ENCODE results near the gene AP2M1. TPM values are rescaled to one million over a fixed set of nuclear protein-coding genes. Genes with fewer than 3 reads are reported as not detected.

Gene AP2M1
- total and polyA plus RNA-seq, 4 experiments from 2014 or later = 206 to 312 (median 231) TPM

DNA sequence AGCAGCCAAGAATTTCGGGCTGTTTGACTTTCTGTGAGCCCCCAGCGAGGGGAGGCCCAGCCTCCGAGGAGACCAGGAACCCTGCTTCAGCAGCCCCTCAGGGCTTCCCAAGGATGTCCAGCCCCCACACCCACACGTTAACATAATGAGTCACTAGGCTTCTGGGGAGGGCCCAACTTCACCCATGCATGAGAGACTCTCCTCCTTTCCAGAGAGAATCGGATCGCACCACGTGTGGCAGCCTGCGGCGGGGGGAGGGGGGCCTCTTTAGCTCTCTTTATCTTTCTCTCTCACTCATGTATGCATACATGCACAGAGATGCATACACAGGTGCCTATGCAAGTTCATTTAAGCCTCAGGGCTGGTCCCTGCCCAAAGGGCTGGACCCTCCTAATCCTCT lies 3.1 kb upstream of the AP2M1 start:
- no peak overlapping the region for H3K4me3 Mint-ChIP-seq
- H3K9me3 Mint-ChIP-seq = no peaks in the 10 kb centered on the region
- H3K27ac Mint-ChIP-seq = peak overlapping the region in 1 of 7 donors; percentile 42
- H3K36me3 ChIP-seq (ENCODE audit: insufficient read depth, low read length) = peaks cover 9% of the 10 kb centered on the region
- H3K4me1 ChIP-seq (ENCODE audit: insufficient read depth, low read length) = peaks cover 18% of the 10 kb centered on the region
- no peak overlapping the region for H3K27ac ChIP-seq (ENCODE audit: low read depth, low read length)
- H3K9me3 ChIP-seq (ENCODE audit: control insufficient read depth in 1 of 2, low read length in 2 of 2) = no peaks in the 10 kb centered on the region
- peaks cover 0 to 34% of the 10 kb centered on the region in 2 donors for H3K36me3 Mint-ChIP-seq
- CTCF ChIA-PET (ENCODE audit: partially characterized antibody) = interaction anchor here (0.7 kb wide), 1 partner anchor 15 kb away, joined by 3 read pairs; no protein-coding TSS in a partner anchor
- POLR2A ChIA-PET (ENCODE audit: partially characterized antibody) = interaction anchor here (1.5 kb wide), 1 partner anchor 15 kb away, joined by 5 read pairs; no protein-coding TSS in a partner anchor
- no peaks in the 10 kb centered on the region for H3K27me3 Mint-ChIP-seq
- peaks cover 11 to 25% (median 18%) of the 10 kb centered on the region in 4 donors for H3K4me1 Mint-ChIP-seq
- intact Hi-C loops (cut with micrococcal nuclease) = no loop called here
- no peak overlapping the region for H3K4me3 ChIP-seq (ENCODE audit: low read length in 2 of 2)
- H3K27me3 ChIP-seq (ENCODE audit: insufficient read depth, low read length) = no peaks in the 10 kb centered on the region
- no peak for DNase-seq

DNA sequence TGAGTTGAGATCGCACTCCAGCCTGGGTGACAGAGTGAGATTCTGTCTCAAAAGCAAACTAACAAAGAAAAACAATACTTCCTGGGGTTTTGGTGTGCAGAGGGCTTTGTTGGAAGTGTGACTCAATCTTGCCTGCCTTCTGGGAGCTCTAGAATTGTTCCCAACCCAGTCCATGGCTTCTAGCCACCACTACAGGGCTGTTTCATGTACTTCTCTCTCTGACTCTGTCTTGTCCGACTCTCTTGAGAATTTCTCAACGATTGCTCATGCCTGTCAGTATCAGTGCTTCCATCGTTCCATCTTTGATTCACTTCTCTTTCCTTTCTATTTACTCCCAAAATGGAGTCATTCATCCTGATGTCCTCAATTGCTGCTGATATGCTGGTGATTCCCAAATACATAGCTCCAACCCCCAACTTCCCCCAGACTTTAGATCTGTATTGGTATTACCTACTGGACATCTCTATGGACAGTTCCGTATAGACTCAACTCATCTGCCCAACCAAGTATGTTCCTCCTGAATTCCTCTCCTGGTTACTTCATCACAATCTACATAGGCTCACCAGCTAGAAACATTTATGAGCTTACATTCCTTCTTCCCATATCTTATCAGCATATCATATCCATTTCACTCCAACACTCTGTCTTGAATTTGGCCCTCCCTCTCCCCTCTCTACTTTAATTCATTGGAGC lies 1.8 kb upstream of the AP2M1 start:
- Mint-ChIP-seq H3K36me3 (peaks cover 0 to 25% of the 10 kb centered on the region in 2 donors), H3K4me1 (peaks cover 14 to 35% (median 23%) of the 10 kb centered on the region in 4 donors), H3K27me3 (no peaks in the 10 kb centered on the region), H3K9me3 (no peaks in the 10 kb centered on the region), H3K27ac (peak overlapping the region in 6 of 7 donors; percentile 16 to 58 (median 46)), H3K4me3 (peak overlapping the region in 1 of 8 donors; percentile 4)
- H3K4me3 ChIP-seq (ENCODE audit: low read length in 2 of 2) = no peak overlapping the region
- no peaks in the 10 kb centered on the region for H3K27me3 ChIP-seq (ENCODE audit: insufficient read depth, low read length)
- no peaks in the 10 kb centered on the region for H3K9me3 ChIP-seq (ENCODE audit: control insufficient read depth in 1 of 2, low read length in 2 of 2)
- no peak overlapping the region for H3K27ac ChIP-seq (ENCODE audit: low read depth, low read length)
- ChIA-PET POLR2A (ENCODE audit: partially characterized antibody) (interaction anchor here (1.1 to 3.5 kb wide), 3 partner anchors 13 to 38 kb away, joined by 3 to 26 read pairs (median 20); partner anchors contain the start of genes ABCF3 and EIF2B5), CTCF (ENCODE audit: partially characterized antibody) (interaction anchor here (0.9 to 1.8 kb wide), 4 partner anchors 12 to 77 kb away, joined by 3 to 8 read pairs (median 3); partner anchors contain the start of genes EEF1AKMT4 and EIF2B5)
- intact Hi-C loops (cut with micrococcal nuclease) = no loop called here
- peaks cover 30% of the 10 kb centered on the region for H3K4me1 ChIP-seq (ENCODE audit: insufficient read depth, low read length)
- peaks cover 12% of the 10 kb centered on the region for H3K36me3 ChIP-seq (ENCODE audit: insufficient read depth, low read length)
- DNase-seq = no peak

- no peaks in the 10 kb centered on the region for H3K27me3 ChIP-seq (ENCODE audit: insufficient read depth, low read length)
- intact Hi-C loops (cut with micrococcal nuclease) = no loop called here
- no peaks in the 10 kb centered on the region for H3K9me3 ChIP-seq (ENCODE audit: control insufficient read depth in 1 of 2, low read length in 2 of 2)
- H3K36me3 ChIP-seq (ENCODE audit: insufficient read depth, low read length) = peaks cover 17% of the 10 kb centered on the region
- no peak overlapping the region for H3K4me3 ChIP-seq (ENCODE audit: low read length in 2 of 2)
- Mint-ChIP-seq H3K27ac (peak overlapping the region in 3 of 7 donors; percentile 28 to 88 (median 57)), H3K36me3 (peaks cover 4 to 28% of the 10 kb centered on the region in 2 donors), H3K4me3 (no peak overlapping the region), H3K9me3 (no peaks in the 10 kb centered on the region), H3K4me1 (peaks cover 17 to 41% (median 28%) of the 10 kb centered on the region in 4 donors), H3K27me3 (no peaks in the 10 kb centered on the region)
- no peak overlapping the region for H3K27ac ChIP-seq (ENCODE audit: low read depth, low read length)
- DNase-seq = no peak
- peaks cover 35% of the 10 kb centered on the region for H3K4me1 ChIP-seq (ENCODE audit: insufficient read depth, low read length)
- ChIA-PET CTCF (ENCODE audit: partially characterized antibody) (interaction anchor here (0.9 to 1.8 kb wide), 4 partner anchors 13 to 76 kb away, joined by 3 to 8 read pairs (median 3); partner anchors contain the start of genes EEF1AKMT4 and EIF2B5), POLR2A (ENCODE audit: partially characterized antibody) (interaction anchor here (0.9 to 3.5 kb wide), 5 partner anchors 13 to 188 kb away, joined by 3 to 26 read pairs (median 4); partner anchors contain the start of genes ABCF3, CLCN2, DVL3 and EIF2B5)
Measured at GRCh38 chr3:184173374-184173722, 1.3 kb upstream of the AP2M1 start.

DNA sequence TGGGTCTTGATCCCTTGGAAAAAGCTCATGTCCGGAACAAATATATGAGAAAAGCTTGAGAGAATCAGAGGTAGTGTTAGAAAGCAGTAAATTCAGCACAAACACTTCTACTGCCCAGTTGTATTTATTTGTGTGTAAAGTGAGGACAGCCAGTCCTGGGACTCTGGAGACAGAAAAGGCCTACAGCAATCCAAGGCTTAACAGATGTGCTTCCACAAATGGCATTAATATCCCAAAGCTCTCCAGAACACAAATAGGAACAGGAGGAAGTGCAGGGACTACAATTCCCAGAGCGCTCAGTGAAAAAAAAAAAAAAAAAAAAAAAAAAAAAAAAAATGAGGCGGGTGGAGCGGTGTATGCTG lies 390 bp upstream of the AP2M1 start:
- Mint-ChIP-seq H3K4me1 (peaks cover 17 to 43% (median 30%) of the 10 kb centered on the region in 4 donors), H3K27ac (peak overlapping the region; percentile 84 to 92 (median 88)), H3K9me3 (no peaks in the 10 kb centered on the region), H3K36me3 (peaks cover 12 to 33% of the 10 kb centered on the region in 2 donors), H3K4me3 (peak overlapping the region; percentile 79 to 98 (median 95)), H3K27me3 (no peaks in the 10 kb centered on the region)
- Histone ChIP-seq H3K9me3 (ENCODE audit: control insufficient read depth in 1 of 2, low read length in 2 of 2) (no peaks in the 10 kb centered on the region), H3K36me3 (ENCODE audit: insufficient read depth, low read length) (peaks cover 26% of the 10 kb centered on the region), H3K27me3 (ENCODE audit: insufficient read depth, low read length) (no peaks in the 10 kb centered on the region), H3K4me1 (ENCODE audit: insufficient read depth, low read length) (peaks cover 37% of the 10 kb centered on the region), H3K4me3 (ENCODE audit: low read length in 2 of 2) (no peak overlapping the region), H3K27ac (ENCODE audit: low read depth, low read length) (peak overlapping the region; percentile 88)
- ChIA-PET CTCF (ENCODE audit: partially characterized antibody) (interaction anchor here (0.9 to 1.8 kb wide), 5 partner anchors 11 to 40 kb away, joined by 3 to 8 read pairs (median 3); partner anchors contain the start of genes ABCF3 and EIF2B5), POLR2A (ENCODE audit: partially characterized antibody) (interaction anchor here (0.9 to 3.5 kb wide), 7 partner anchors 12 to 290 kb away, joined by 3 to 26 read pairs (median 4); partner anchors contain the start of genes ABCF3, CLCN2, DVL3 and EIF2B5)
- DNase-seq = no peak
- intact Hi-C loops (cut with micrococcal nuclease) = loop anchor here (1.0 kb wide), 7 partner anchors 11 to 157 kb away; partner anchors contain the start of genes ABCC5, DVL3, EEF1AKMT4 and EIF2B5

DNA sequence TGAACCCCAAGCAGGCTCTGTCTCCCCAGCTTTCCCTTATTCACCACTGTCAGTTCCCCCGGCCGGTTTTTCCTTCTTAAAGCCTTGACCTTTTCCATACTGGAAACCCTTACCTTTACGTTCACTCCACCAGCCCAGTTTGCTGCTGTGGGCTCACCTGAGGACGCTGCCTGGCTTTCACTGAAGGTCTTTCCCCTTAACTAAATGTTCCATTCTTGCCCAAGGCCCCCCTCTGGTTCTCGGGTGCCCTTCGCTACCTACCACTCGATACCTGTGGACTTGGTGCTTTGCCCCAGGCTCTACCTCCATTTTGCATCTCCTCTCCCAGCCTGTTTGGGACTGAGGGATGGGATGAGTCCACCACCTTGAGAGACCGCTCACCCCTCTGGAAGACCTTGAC lies 851 bp downstream of the AP2M1 start:
- peaks cover 37% of the 10 kb centered on the region for H3K4me1 ChIP-seq (ENCODE audit: insufficient read depth, low read length)
- Mint-ChIP-seq H3K27me3 (no peaks in the 10 kb centered on the region), H3K4me3 (peak overlapping the region; percentile 90 to 98 (median 96)), H3K27ac (peak overlapping the region; percentile 81 to 95 (median 92)), H3K36me3 (peaks cover 15 to 43% of the 10 kb centered on the region in 2 donors), H3K4me1 (peaks cover 17 to 43% (median 30%) of the 10 kb centered on the region in 4 donors), H3K9me3 (no peaks in the 10 kb centered on the region)
- DNase-seq = peak in 1 of 5 donors; percentile 6
- H3K9me3 ChIP-seq (ENCODE audit: control insufficient read depth in 1 of 2, low read length in 2 of 2) = no peaks in the 10 kb centered on the region
- ChIA-PET POLR2A (ENCODE audit: partially characterized antibody) (interaction anchor here (0.7 to 3.5 kb wide), 5 partner anchors 9 to 125 kb away, joined by 4 to 26 read pairs (median 10); partner anchors contain the start of genes ABCF3, DVL3 and EIF2B5), CTCF (ENCODE audit: partially characterized antibody) (interaction anchor here (1.0 to 1.3 kb wide), 2 partner anchors 10 to 31 kb away, joined by 3 to 4 read pairs; partner anchors contain the start of gene ABCF3)
- intact Hi-C loops (cut with micrococcal nuclease) = no loop called here
- peak overlapping the region; percentile 68 to 90 for H3K4me3 ChIP-seq (ENCODE audit: low read length in 2 of 2)
- H3K27me3 ChIP-seq (ENCODE audit: insufficient read depth, low read length) = no peaks in the 10 kb centered on the region
- H3K36me3 ChIP-seq (ENCODE audit: insufficient read depth, low read length) = peaks cover 39% of the 10 kb centered on the region
- H3K27ac ChIP-seq (ENCODE audit: low read depth, low read length) = peak overlapping the region; percentile 88

DNA sequence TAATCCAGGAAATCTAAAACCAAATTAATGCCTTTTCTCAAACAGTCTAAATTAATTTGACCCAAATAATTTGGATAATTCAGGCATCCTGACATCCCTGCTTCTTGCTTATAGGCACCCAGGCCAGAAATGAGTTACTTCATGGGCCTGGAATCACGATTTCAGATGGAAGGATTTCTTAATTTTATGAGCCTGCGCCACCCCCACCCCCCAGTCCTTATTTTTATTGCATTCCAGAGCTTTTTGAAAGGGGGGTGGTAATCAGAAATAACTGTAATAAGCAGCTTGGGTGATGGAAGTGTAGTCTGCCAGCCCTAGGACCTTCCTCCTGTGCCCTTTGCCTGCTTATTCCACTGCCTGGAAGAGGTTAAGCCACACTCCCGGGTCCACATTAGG lies 1.3 kb downstream of the AP2M1 start:
- no peaks in the 10 kb centered on the region for H3K9me3 Mint-ChIP-seq
- H3K27me3 ChIP-seq (ENCODE audit: insufficient read depth, low read length) = no peaks in the 10 kb centered on the region
- no peaks in the 10 kb centered on the region for H3K9me3 ChIP-seq (ENCODE audit: control insufficient read depth in 1 of 2, low read length in 2 of 2)
- ChIA-PET POLR2A (ENCODE audit: partially characterized antibody) (interaction anchor here (0.9 to 3.5 kb wide), 6 partner anchors 10 to 526 kb away, joined by 3 to 26 read pairs (median 10); partner anchors contain the start of genes ABCF3, DVL3 and EIF2B5), CTCF (ENCODE audit: partially characterized antibody) (interaction anchor here (1.3 kb wide), 1 partner anchor 51 kb away, joined by 3 read pairs; no protein-coding TSS in a partner anchor)
- H3K4me1 ChIP-seq (ENCODE audit: insufficient read depth, low read length) = peaks cover 37% of the 10 kb centered on the region
- intact Hi-C loops (cut with micrococcal nuclease) = no loop called here
- H3K27ac Mint-ChIP-seq = peak overlapping the region in 5 of 7 donors; percentile 36 to 95 (median 88)
- H3K4me3 Mint-ChIP-seq = peak overlapping the region; percentile 90 to 98 (median 96)
- peaks cover 19 to 44% of the 10 kb centered on the region in 2 donors for H3K36me3 Mint-ChIP-seq
- H3K27me3 Mint-ChIP-seq = no peaks in the 10 kb centered on the region
- H3K4me1 Mint-ChIP-seq = peaks cover 17 to 43% (median 30%) of the 10 kb centered on the region in 4 donors
- peaks cover 43% of the 10 kb centered on the region for H3K36me3 ChIP-seq (ENCODE audit: insufficient read depth, low read length)
- peak overlapping the region in 1 of 2 donors; percentile 90 for H3K4me3 ChIP-seq (ENCODE audit: low read length in 2 of 2)
- H3K27ac ChIP-seq (ENCODE audit: low read depth, low read length) = peak overlapping the region; percentile 88
- no peak for DNase-seq

All from CD4-positive, alpha-beta memory T cell (primary cell).